Measurements from ENCODE around the gene SERPINA4. TPM values are rescaled to one million over a fixed set of nuclear protein-coding genes. Genes with fewer than 3 reads are reported as not detected.

Gene SERPINA4
- total RNA-seq, 1 donor from 2014 or later = not detected

DNA sequence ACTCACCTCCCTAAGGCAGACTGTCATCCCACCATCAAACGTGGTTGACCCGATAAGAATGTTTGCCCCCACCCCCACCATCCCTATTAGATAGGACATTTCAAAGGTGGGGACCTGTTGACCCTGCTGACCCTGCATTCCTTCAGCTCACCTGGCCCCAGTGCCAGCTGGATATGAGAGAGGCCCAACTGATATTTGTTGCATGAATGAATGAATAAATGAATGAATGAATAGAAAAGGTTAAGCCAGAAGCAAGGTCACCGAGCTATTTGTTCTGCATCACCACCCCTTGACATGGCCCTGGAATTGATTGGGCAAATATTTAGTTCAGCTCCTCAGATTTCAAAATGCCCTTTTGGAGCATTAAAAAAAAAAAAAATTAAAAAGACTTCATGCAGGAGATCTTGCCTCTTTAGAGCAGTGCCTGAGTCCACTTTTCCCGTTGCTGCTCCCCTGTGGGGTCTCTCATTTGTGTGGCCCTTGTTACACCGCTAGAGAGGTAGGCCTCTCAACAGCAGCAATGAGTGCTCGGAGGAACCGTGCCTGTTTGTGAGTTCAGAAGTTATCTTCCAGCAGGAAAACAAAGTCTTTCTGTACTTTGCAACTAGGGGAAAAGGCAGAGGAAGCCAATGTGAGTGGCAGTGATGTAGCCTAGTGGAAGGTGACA lies 11.5 kb downstream of the SERPINA4 start:
- no peak overlapping the region for H3K27ac ChIP-seq
- H3K9ac ChIP-seq = no peak overlapping the region
- TF ChIP-seq EZH2 (IDR thresholded peaks at IDR 0.05) = no peak
- no peak for TF ChIP-seq EZH2phosphoT487 (IDR thresholded peaks at IDR 0.05)
- TF ChIP-seq, protein P1, sequence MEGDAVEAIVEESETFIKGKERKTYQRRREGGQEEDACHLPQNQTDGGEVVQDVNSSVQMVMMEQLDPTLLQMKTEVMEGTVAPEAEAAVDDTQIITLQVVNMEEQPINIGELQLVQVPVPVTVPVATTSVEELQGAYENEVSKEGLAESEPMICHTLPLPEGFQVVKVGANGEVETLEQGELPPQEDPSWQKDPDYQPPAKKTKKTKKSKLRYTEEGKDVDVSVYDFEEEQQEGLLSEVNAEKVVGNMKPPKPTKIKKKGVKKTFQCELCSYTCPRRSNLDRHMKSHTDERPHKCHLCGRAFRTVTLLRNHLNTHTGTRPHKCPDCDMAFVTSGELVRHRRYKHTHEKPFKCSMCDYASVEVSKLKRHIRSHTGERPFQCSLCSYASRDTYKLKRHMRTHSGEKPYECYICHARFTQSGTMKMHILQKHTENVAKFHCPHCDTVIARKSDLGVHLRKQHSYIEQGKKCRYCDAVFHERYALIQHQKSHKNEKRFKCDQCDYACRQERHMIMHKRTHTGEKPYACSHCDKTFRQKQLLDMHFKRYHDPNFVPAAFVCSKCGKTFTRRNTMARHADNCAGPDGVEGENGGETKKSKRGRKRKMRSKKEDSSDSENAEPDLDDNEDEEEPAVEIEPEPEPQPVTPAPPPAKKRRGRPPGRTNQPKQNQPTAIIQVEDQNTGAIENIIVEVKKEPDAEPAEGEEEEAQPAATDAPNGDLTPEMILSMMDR (IDR thresholded peaks at IDR 0.05) = no peak
- H3K9me3 Mint-ChIP-seq = no peaks in the 10 kb centered on the region
- no peaks in the 10 kb centered on the region for H3K36me3 Mint-ChIP-seq
- H3K27ac Mint-ChIP-seq = peak overlapping the region; percentile 76
- no peak overlapping the region for H2AFZ ChIP-seq (replicated peaks)
- H3F3A ChIP-seq (ENCODE audit: low read depth) = no peaks in the 10 kb centered on the region
- no peaks in the 10 kb centered on the region for H3K9me3 ChIP-seq (ENCODE audit: low read depth)
- H3K4me1 ChIP-seq = no peaks in the 10 kb centered on the region
- no peaks in the 10 kb centered on the region for H4K20me1 ChIP-seq (ENCODE audit: low read depth)
- H3K27me3 Mint-ChIP-seq (ENCODE audit: insufficient read depth, low read depth) = peaks cover 5% of the 10 kb centered on the region
- H3K4me3 Mint-ChIP-seq = peak overlapping the region; percentile 6
- H3K27me3 ChIP-seq = no peaks in the 10 kb centered on the region
- no peak overlapping the region for H3K4me3 ChIP-seq
- H3K4me1 Mint-ChIP-seq = peaks cover 20% of the 10 kb centered on the region
- DNase-seq (ENCODE audit: low spot score) = no peak
- H3K36me3 ChIP-seq = no peaks in the 10 kb centered on the region
- H3K79me2 ChIP-seq (ENCODE audit: low read depth) = no peaks in the 10 kb centered on the region
- no peak overlapping the region for H3K4me2 ChIP-seq

DNA sequence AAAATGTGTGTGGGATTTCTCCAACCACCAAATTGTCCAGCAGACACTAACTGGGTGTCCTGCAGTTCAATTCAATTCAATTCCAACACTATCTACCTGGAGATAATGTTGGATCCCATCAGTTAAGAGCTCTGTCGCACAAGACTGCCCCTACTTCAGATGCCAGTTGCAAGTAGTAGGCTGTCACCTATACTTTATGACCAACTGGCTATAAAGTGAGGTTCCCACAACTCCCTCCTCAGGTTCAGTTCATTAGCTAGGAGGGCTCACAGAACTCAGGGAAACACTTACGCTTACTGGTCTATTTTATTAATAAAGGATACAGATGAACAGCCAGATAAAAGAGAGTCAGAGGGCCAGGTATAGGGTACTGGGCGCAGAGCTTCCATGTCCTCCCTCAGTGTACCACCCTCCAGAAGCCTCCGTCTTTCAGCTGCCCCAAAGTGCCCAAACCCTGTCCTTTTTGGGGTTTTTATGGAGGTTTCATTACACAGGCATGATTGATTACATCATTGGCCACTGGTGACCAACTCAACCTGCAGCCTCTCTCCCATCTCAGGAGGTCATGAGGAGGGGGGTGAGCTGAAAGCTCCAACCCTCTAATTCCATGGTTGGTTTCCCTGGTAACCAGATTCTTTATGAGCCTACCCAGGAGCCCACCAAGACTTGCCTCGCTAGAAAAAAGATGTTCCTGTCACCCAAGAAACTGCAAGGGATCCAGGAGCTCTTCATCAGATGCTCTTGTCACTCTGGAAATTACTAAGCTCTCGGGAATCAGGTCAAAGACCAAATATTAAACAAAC lies 12.4 kb downstream of the SERPINA4 start:
- Histone ChIP-seq H3K27ac (no peak overlapping the region), H3K4me2 (no peak overlapping the region), H3K27me3 (no peaks in the 10 kb centered on the region), H3K9me3 (ENCODE audit: low read depth) (no peaks in the 10 kb centered on the region), H3K9ac (no peak overlapping the region), H3K79me2 (ENCODE audit: low read depth) (no peaks in the 10 kb centered on the region), H3K36me3 (no peaks in the 10 kb centered on the region), H3K4me3 (no peak overlapping the region), H2AFZ (replicated peaks) (no peak overlapping the region), H3K4me1 (no peaks in the 10 kb centered on the region), H3F3A (ENCODE audit: low read depth) (no peaks in the 10 kb centered on the region), H4K20me1 (ENCODE audit: low read depth) (no peaks in the 10 kb centered on the region)
- Mint-ChIP-seq H3K27me3 (ENCODE audit: insufficient read depth, low read depth) (peaks cover 5% of the 10 kb centered on the region), H3K4me3 (no peak overlapping the region), H3K27ac (no peak overlapping the region), H3K36me3 (no peaks in the 10 kb centered on the region), H3K4me1 (peaks cover 20% of the 10 kb centered on the region), H3K9me3 (no peaks in the 10 kb centered on the region)
- no peak for TF ChIP-seq EZH2 (IDR thresholded peaks at IDR 0.05)
- TF ChIP-seq, protein P1 (IDR thresholded peaks at IDR 0.05) = no peak
- no peak for TF ChIP-seq EZH2phosphoT487 (IDR thresholded peaks at IDR 0.05)
- no peak for DNase-seq (ENCODE audit: low spot score)

DNA sequence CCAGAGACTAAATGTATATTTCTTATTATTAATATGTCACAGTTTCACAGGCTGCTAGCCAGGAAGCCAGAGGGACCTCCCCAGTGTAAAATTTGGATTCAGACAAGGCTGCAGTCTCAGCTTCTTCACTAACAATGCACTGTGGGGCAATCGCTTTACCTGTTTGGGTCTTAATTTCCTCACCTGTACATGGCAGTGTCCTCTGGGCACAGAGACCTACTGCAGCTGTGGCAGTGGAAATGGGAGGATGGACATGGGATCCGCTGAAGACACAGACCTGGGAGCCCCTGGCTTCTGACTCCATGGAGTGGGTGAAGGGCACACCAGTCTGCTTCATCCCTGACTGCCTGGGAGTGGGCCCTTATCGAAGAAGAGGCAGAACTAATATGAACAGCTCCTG lies 13.1 kb downstream of the SERPINA4 start:
- no peaks in the 10 kb centered on the region for H3K9me3 Mint-ChIP-seq
- Histone ChIP-seq H3K27me3 (no peaks in the 10 kb centered on the region), H3K9me3 (ENCODE audit: low read depth) (no peaks in the 10 kb centered on the region), H3K79me2 (ENCODE audit: low read depth) (no peaks in the 10 kb centered on the region), H4K20me1 (ENCODE audit: low read depth) (no peaks in the 10 kb centered on the region), H3K9ac (no peak overlapping the region), H3K4me1 (no peaks in the 10 kb centered on the region), H3K4me3 (no peak overlapping the region), H2AFZ (replicated peaks) (no peak overlapping the region), H3K36me3 (no peaks in the 10 kb centered on the region), H3K4me2 (no peak overlapping the region), H3F3A (ENCODE audit: low read depth) (no peaks in the 10 kb centered on the region), H3K27ac (no peak overlapping the region)
- H3K4me3 Mint-ChIP-seq = no peak overlapping the region
- DNase-seq (ENCODE audit: low spot score) = no peak
- H3K27ac Mint-ChIP-seq = no peak overlapping the region
- H3K4me1 Mint-ChIP-seq = peaks cover 20% of the 10 kb centered on the region
- H3K27me3 Mint-ChIP-seq (ENCODE audit: insufficient read depth, low read depth) = peaks cover 5% of the 10 kb centered on the region
- H3K36me3 Mint-ChIP-seq = no peaks in the 10 kb centered on the region
- TF ChIP-seq EZH2 (IDR thresholded peaks at IDR 0.05) (no peak), EZH2phosphoT487 (IDR thresholded peaks at IDR 0.05) (no peak)
- TF ChIP-seq, protein P1 (IDR thresholded peaks at IDR 0.05) = no peak

All from neural progenitor cell (in vitro differentiated cells).